ENCODE data around the gene TBC1D16. TPM values are rescaled to one million over a fixed set of nuclear protein-coding genes. Genes with fewer than 3 reads are reported as not detected.

TBC1D16 gene
- total RNA-seq, 1 experiment from 2014 or later, result 55.4 TPM

GRCh38 chr17:79910985-79911361 is 124.7 kb downstream of the TBC1D16 start:
- BruUV-seq (replicated peaks), result no TSS peak
- no peak for TF ChIP-seq CTCF (IDR thresholded peaks at IDR 0.05; ENCODE audit: insufficient read depth in 1 of 2, low read depth in 1 of 2, low read length in 1 of 2, severe bottlenecking in 1 of 2, unreplicated experiment in 1 of 2)
- H3K9me3 ChIP-seq, result no peaks in the 10 kb centered on the region
- Mint-ChIP-seq H3K27ac (ENCODE audit: unreplicated experiment) (no peak overlapping the region), H3K36me3 (ENCODE audit: insufficient read depth, unreplicated experiment) (no peaks in the 10 kb centered on the region), H3K27me3 (ENCODE audit: insufficient read depth, unreplicated experiment) (no peaks in the 10 kb centered on the region), H3K4me1 (ENCODE audit: low read depth, unreplicated experiment) (peaks cover 9% of the 10 kb centered on the region), H3K9me3 (ENCODE audit: unreplicated experiment) (no peaks in the 10 kb centered on the region), H3K4me3 (ENCODE audit: unreplicated experiment) (no peak overlapping the region)
- H3K4me1 ChIP-seq, result peaks cover 43% of the 10 kb centered on the region
- POLR2A ChIA-PET, result no interaction called here
- no peak overlapping the region for H3K4me3 ChIP-seq (ENCODE audit: low read depth, low read length)
- no peaks in the 10 kb centered on the region for H3K36me3 ChIP-seq (ENCODE audit: control insufficient read depth, insufficient read depth, low read length)
- H3K27me3 ChIP-seq (replicated peaks; ENCODE audit: control insufficient read depth, insufficient read depth, low read length), result no peaks in the 10 kb centered on the region
- CTCF ChIA-PET, result no interaction called here
- intact Hi-C loops (cut with micrococcal nuclease; ENCODE audit: unreplicated experiment), result no loop called here
- no peak for DNase-seq

- no peak overlapping the region for H3K4me3 Mint-ChIP-seq (ENCODE audit: unreplicated experiment)
- no peaks in the 10 kb centered on the region for H3K36me3 Mint-ChIP-seq (ENCODE audit: insufficient read depth, unreplicated experiment)
- DNase-seq, result no peak
- Histone ChIP-seq H3K9me3 (no peaks in the 10 kb centered on the region), H3K4me3 (ENCODE audit: low read depth, low read length) (no peak overlapping the region), H3K36me3 (ENCODE audit: control insufficient read depth, insufficient read depth, low read length) (no peaks in the 10 kb centered on the region; the same call in 1 of the 2 replicates), H3K4me1 (peaks cover 33% of the 10 kb centered on the region), H3K27me3 (replicated peaks; ENCODE audit: control insufficient read depth, insufficient read depth, low read length) (no peaks in the 10 kb centered on the region)
- intact Hi-C loops (cut with micrococcal nuclease; ENCODE audit: unreplicated experiment), result no loop called here
- TF ChIP-seq CTCF (IDR thresholded peaks at IDR 0.05; ENCODE audit: insufficient read depth in 1 of 2, low read depth in 1 of 2, low read length in 1 of 2, severe bottlenecking in 1 of 2, unreplicated experiment in 1 of 2), result no peak
- ChIA-PET CTCF (interaction anchor here (0.8 kb wide), 1 partner anchor 17 kb away, joined by 3 read pairs; no protein-coding TSS in a partner anchor), POLR2A (no interaction called here)
- peaks cover 7% of the 10 kb centered on the region for H3K4me1 Mint-ChIP-seq (ENCODE audit: low read depth, unreplicated experiment)
- H3K27ac Mint-ChIP-seq (ENCODE audit: unreplicated experiment), result no peak overlapping the region
- no TSS peak for BruUV-seq (replicated peaks)
- no peaks in the 10 kb centered on the region for H3K27me3 Mint-ChIP-seq (ENCODE audit: insufficient read depth, unreplicated experiment)
- H3K9me3 Mint-ChIP-seq (ENCODE audit: unreplicated experiment), result no peaks in the 10 kb centered on the region
These were observed 126.6 kb downstream of the TBC1D16 start for GRCh38 chr17:79909121-79909520.

GRCh38 chr17:79907850-79908249 is 127.8 kb downstream of the TBC1D16 start:
- Mint-ChIP-seq H3K9me3 (ENCODE audit: unreplicated experiment) (no peaks in the 10 kb centered on the region), H3K36me3 (ENCODE audit: insufficient read depth, unreplicated experiment) (no peaks in the 10 kb centered on the region), H3K4me1 (ENCODE audit: low read depth, unreplicated experiment) (peaks cover 13% of the 10 kb centered on the region), H3K27ac (ENCODE audit: unreplicated experiment) (no peak overlapping the region), H3K27me3 (ENCODE audit: insufficient read depth, unreplicated experiment) (no peaks in the 10 kb centered on the region), H3K4me3 (ENCODE audit: unreplicated experiment) (no peak overlapping the region)
- BruUV-seq (replicated peaks), result no TSS peak
- intact Hi-C loops (cut with micrococcal nuclease; ENCODE audit: unreplicated experiment), result no loop called here
- Histone ChIP-seq H3K27me3 (replicated peaks; ENCODE audit: control insufficient read depth, insufficient read depth, low read length) (no peaks in the 10 kb centered on the region), H3K36me3 (ENCODE audit: control insufficient read depth, insufficient read depth, low read length) (no peaks in the 10 kb centered on the region; the same call in 1 of the 2 replicates), H3K4me1 (peaks cover 32% of the 10 kb centered on the region), H3K4me3 (ENCODE audit: low read depth, low read length) (no peak overlapping the region), H3K9me3 (no peaks in the 10 kb centered on the region)
- ChIA-PET POLR2A (no interaction called here), CTCF (no interaction called here)
- no peak for DNase-seq
- no peak for TF ChIP-seq CTCF (IDR thresholded peaks at IDR 0.05; ENCODE audit: insufficient read depth in 1 of 2, low read depth in 1 of 2, low read length in 1 of 2, severe bottlenecking in 1 of 2, unreplicated experiment in 1 of 2)
